ENCODE results near the gene NRAP. TPM values are rescaled to one million over a fixed set of nuclear protein-coding genes. Genes with fewer than 3 reads are reported as not detected.

The NRAP gene
- total RNA-seq, 1 donor from 2014 or later: not detected

DNA sequence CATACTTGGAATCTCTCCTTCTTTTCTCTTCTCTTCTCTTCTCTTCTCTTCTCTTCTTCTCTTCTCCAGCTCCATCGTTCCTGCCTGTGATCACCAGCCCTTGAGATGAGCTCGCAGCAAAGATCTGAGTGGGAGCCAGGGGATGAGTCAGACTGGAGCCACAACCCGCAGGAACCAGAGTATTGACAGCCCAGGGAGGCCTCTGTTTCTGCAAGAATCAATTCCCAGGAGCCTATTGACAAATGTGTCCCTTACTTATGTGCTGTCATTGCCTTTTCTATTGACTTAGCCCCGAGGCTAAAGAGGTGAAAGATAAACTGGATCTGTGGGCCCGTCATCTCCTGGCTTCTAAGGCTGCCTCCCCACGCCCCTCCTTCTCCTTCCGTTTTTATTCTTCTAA lies 124.1 kb downstream of the NRAP start:
- no peak for DNase-seq (ENCODE audit: low spot score in 2 of 2, unreplicated experiment in 2 of 2)
- Mint-ChIP-seq H3K27ac (no peak overlapping the region), H3K4me1 (peaks cover 1% of the 10 kb centered on the region), H3K4me3 (no peak overlapping the region), H3K36me3 (no peaks in the 10 kb centered on the region), H3K9me3 (no peaks in the 10 kb centered on the region), H3K27me3 (ENCODE audit: low read depth) (peaks cover 13% of the 10 kb centered on the region)
- TF ChIP-seq, protein P1, sequence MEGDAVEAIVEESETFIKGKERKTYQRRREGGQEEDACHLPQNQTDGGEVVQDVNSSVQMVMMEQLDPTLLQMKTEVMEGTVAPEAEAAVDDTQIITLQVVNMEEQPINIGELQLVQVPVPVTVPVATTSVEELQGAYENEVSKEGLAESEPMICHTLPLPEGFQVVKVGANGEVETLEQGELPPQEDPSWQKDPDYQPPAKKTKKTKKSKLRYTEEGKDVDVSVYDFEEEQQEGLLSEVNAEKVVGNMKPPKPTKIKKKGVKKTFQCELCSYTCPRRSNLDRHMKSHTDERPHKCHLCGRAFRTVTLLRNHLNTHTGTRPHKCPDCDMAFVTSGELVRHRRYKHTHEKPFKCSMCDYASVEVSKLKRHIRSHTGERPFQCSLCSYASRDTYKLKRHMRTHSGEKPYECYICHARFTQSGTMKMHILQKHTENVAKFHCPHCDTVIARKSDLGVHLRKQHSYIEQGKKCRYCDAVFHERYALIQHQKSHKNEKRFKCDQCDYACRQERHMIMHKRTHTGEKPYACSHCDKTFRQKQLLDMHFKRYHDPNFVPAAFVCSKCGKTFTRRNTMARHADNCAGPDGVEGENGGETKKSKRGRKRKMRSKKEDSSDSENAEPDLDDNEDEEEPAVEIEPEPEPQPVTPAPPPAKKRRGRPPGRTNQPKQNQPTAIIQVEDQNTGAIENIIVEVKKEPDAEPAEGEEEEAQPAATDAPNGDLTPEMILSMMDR (IDR thresholded peaks at IDR 0.05; ENCODE audit: unreplicated experiment): no peak

Other genes with a start within 250 kb of the NRAP start
- gene HABP2, start 111.0 kb downstream of the NRAP start, total RNA-seq: 0.13 TPM in 1 of 3 replicates, not detected in the others
- gene CASP7, start 15.9 kb upstream of the NRAP start, total RNA-seq: 11.8 to 13.3 TPM (median 11.9 TPM) in 3 replicates
- gene PLEKHS1, start 87.6 kb upstream of the NRAP start, total RNA-seq: not detected in 3 replicates
- gene DCLRE1A, start 190.0 kb upstream of the NRAP start, total RNA-seq: 6.4 to 6.7 TPM (median 6.4 TPM) in 3 replicates
- gene NHLRC2, start 190.6 kb upstream of the NRAP start, total RNA-seq: 39.9 to 42.7 TPM (median 42.2 TPM) in 3 replicates